ENCODE results near the gene CPSF4. TPM values are rescaled to one million over a fixed set of nuclear protein-coding genes. Genes with fewer than 3 reads are reported as not detected.

CPSF4 gene
- polyA plus RNA-seq, 1 donor from 2014 or later = 209 TPM

DNA sequence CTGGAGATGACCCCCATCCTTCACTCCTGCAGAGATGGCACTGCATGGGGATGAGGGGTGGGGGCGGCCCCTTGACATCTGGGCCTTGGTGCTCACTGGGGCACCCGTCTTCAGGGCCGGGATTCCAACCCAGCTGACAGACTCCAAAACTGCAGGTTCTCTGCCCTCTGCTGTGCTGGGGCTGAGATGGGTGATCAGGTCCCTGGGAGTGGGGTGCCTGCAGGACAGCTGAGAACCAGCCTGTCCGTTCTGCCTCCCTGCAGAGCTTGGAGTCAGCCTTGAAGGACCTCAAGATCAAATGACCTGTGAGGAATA lies 44.6 kb upstream of the CPSF4 start:
- Histone ChIP-seq H3K4me2 (ENCODE audit: low read length) (no peak overlapping the region), H3K27ac (ENCODE audit: low read length) (no peak overlapping the region)
- TF ChIP-seq EP300 (conservative IDR thresholded peaks at IDR 0.05; ENCODE audit: poor library complexity, severe bottlenecking) = no peak
- no peak for TF ChIP-seq RAD21 (conservative IDR thresholded peaks at IDR 0.05)
- TF ChIP-seq, protein P1, sequence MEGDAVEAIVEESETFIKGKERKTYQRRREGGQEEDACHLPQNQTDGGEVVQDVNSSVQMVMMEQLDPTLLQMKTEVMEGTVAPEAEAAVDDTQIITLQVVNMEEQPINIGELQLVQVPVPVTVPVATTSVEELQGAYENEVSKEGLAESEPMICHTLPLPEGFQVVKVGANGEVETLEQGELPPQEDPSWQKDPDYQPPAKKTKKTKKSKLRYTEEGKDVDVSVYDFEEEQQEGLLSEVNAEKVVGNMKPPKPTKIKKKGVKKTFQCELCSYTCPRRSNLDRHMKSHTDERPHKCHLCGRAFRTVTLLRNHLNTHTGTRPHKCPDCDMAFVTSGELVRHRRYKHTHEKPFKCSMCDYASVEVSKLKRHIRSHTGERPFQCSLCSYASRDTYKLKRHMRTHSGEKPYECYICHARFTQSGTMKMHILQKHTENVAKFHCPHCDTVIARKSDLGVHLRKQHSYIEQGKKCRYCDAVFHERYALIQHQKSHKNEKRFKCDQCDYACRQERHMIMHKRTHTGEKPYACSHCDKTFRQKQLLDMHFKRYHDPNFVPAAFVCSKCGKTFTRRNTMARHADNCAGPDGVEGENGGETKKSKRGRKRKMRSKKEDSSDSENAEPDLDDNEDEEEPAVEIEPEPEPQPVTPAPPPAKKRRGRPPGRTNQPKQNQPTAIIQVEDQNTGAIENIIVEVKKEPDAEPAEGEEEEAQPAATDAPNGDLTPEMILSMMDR (IDR thresholded peaks at IDR 0.05; ENCODE audit: poor library complexity, severe bottlenecking) = no peak
- TF ChIP-seq SMC3 (conservative IDR thresholded peaks at IDR 0.05; ENCODE audit: poor library complexity) = no peak
- no peak for TF ChIP-seq TAF1 (IDR thresholded peaks at IDR 0.05; ENCODE audit: low read depth)
- TF ChIP-seq POLR2AphosphoS5 (IDR thresholded peaks at IDR 0.05) = no peak
- TF ChIP-seq, protein P2, sequence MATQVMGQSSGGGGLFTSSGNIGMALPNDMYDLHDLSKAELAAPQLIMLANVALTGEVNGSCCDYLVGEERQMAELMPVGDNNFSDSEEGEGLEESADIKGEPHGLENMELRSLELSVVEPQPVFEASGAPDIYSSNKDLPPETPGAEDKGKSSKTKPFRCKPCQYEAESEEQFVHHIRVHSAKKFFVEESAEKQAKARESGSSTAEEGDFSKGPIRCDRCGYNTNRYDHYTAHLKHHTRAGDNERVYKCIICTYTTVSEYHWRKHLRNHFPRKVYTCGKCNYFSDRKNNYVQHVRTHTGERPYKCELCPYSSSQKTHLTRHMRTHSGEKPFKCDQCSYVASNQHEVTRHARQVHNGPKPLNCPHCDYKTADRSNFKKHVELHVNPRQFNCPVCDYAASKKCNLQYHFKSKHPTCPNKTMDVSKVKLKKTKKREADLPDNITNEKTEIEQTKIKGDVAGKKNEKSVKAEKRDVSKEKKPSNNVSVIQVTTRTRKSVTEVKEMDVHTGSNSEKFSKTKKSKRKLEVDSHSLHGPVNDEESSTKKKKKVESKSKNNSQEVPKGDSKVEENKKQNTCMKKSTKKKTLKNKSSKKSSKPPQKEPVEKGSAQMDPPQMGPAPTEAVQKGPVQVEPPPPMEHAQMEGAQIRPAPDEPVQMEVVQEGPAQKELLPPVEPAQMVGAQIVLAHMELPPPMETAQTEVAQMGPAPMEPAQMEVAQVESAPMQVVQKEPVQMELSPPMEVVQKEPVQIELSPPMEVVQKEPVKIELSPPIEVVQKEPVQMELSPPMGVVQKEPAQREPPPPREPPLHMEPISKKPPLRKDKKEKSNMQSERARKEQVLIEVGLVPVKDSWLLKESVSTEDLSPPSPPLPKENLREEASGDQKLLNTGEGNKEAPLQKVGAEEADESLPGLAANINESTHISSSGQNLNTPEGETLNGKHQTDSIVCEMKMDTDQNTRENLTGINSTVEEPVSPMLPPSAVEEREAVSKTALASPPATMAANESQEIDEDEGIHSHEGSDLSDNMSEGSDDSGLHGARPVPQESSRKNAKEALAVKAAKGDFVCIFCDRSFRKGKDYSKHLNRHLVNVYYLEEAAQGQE (IDR thresholded peaks at IDR 0.05; ENCODE audit: borderline replicate concordance) = no peak
- no peak for TF ChIP-seq EZH2 (IDR thresholded peaks at IDR 0.05; ENCODE audit: borderline replicate concordance, insufficient read depth, low read length, poor library complexity, severe bottlenecking)
- no peak for TF ChIP-seq MXI1 (conservative IDR thresholded peaks at IDR 0.05; ENCODE audit: poor library complexity, severe bottlenecking)

DNA sequence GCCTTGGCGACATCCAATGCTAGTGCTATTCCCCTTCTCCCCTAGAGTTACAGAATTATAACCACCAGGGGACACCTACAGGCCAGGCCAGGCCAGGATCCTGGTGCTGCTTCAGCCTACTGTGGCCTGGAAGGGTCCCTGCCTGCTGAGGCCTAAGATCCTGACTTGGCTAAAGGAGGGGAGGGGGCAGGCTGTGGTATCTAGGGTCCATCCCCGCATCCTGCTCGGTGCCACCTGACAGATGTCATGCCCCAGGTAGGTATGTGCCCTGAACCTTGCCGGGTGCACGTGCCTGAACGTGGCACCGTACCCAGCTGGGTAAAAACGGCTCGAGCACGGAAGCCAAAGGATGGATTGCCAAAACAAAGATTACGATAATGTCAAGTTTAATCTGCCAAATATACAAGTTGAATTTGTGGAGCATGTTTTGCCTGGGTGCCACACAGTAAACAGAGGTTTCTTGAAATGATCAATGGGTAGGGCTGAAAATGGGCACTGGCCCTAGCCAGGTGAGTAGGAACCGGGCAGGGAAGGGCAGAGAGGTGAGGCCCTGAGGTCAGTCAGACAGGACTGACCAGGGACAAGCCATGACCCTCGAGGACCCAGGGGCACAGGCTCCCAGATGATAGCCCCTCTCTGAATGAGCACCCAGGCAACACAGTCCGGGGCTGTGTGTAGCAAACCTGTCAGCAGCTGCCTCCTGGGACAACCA lies 43.0 kb upstream of the CPSF4 start:
- H3K27ac ChIP-seq (ENCODE audit: low read length) = no peak overlapping the region
- no peaks in the 10 kb centered on the region for H3F3A ChIP-seq (ENCODE audit: insufficient read depth, low read length, poor library complexity, severe bottlenecking)
- H2AFZ ChIP-seq (ENCODE audit: low read depth, low read length) = no peak overlapping the region
- H3K9ac ChIP-seq (ENCODE audit: low read length) = no peak overlapping the region
- TF ChIP-seq MXI1 (conservative IDR thresholded peaks at IDR 0.05; ENCODE audit: poor library complexity, severe bottlenecking) = no peak
- TF ChIP-seq, protein P1 (IDR thresholded peaks at IDR 0.05; ENCODE audit: poor library complexity, severe bottlenecking) = no peak
- TF ChIP-seq TAF1 (IDR thresholded peaks at IDR 0.05; ENCODE audit: low read depth) = no peak
- TF ChIP-seq, protein P2 (IDR thresholded peaks at IDR 0.05; ENCODE audit: borderline replicate concordance) = no peak
- TF ChIP-seq EP300 (conservative IDR thresholded peaks at IDR 0.05; ENCODE audit: poor library complexity, severe bottlenecking) = no peak
- no peak for TF ChIP-seq EZH2 (IDR thresholded peaks at IDR 0.05; ENCODE audit: borderline replicate concordance, insufficient read depth, low read length, poor library complexity, severe bottlenecking)
- H3K27me3 ChIP-seq (ENCODE audit: insufficient read depth, low read depth, low read length) = no peaks in the 10 kb centered on the region
- no peaks in the 10 kb centered on the region for H4K20me1 ChIP-seq (ENCODE audit: insufficient read depth)
- H3K9me2 ChIP-seq (ENCODE audit: insufficient read depth, low read length) = no peaks in the 10 kb centered on the region
- no peaks in the 10 kb centered on the region for H3K79me2 ChIP-seq (replicated peaks; ENCODE audit: insufficient read depth, low read length)
- no peak overlapping the region for H3K4me2 ChIP-seq (ENCODE audit: low read length)
- no peaks in the 10 kb centered on the region for H3K36me3 ChIP-seq (ENCODE audit: insufficient read depth, low read length)
- no peak overlapping the region for H3K4me3 ChIP-seq (ENCODE audit: low read length)
- H3K9me3 ChIP-seq (ENCODE audit: low read length) = no peaks in the 10 kb centered on the region

More for the DNA sequence above, 44.6 kb upstream of the CPSF4 start:
- H3F3A ChIP-seq (ENCODE audit: insufficient read depth, low read length, poor library complexity, severe bottlenecking) = no peaks in the 10 kb centered on the region
- no peaks in the 10 kb centered on the region for H3K27me3 ChIP-seq (ENCODE audit: insufficient read depth, low read depth, low read length)
- no peaks in the 10 kb centered on the region for H3K9me3 ChIP-seq (ENCODE audit: low read length)
- no peaks in the 10 kb centered on the region for H3K79me2 ChIP-seq (replicated peaks; ENCODE audit: insufficient read depth, low read length)
- H3K9me2 ChIP-seq (ENCODE audit: insufficient read depth, low read length) = no peaks in the 10 kb centered on the region
- no peak overlapping the region for H2AFZ ChIP-seq (ENCODE audit: low read depth, low read length)
- no peak overlapping the region for H3K9ac ChIP-seq (ENCODE audit: low read length)
- no peaks in the 10 kb centered on the region for H4K20me1 ChIP-seq (ENCODE audit: insufficient read depth)
- H3K36me3 ChIP-seq (ENCODE audit: insufficient read depth, low read length) = no peaks in the 10 kb centered on the region
- no peak overlapping the region for H3K4me3 ChIP-seq (ENCODE audit: low read length)

Data from neural cell (in vitro differentiated cells).